Measurements from ENCODE around the gene PHF21A. TPM values are rescaled to one million over a fixed set of nuclear protein-coding genes. Genes with fewer than 3 reads are reported as not detected.

The PHF21A gene
- total RNA-seq, 6 experiments from 2014 or later, result 9.2 to 17.1 (median 10.4) TPM

DNA sequence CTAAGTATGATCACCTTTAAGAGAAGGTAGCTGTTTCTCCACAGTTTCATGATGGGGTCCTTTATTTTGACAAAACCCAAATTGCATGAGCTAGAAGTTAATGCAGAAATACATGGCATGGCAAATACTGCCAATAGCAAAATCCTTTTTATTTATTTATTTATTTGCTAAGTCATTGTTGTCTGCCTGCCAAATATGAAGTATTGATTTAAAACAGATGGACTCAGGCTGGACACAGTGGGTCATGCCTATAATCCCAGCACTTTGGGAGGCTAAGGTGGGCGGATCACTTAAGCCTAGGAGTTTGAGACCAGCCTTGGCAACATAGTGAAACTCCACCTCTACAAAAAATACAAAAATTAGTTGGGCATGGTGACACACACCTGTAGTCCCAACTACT, 146.4 kb downstream of the PHF21A start:
- no peak overlapping the region for H3K4me3 ChIP-seq
- intact Hi-C loops (cut with DNase I), result no loop called here
- ATAC-seq (peak in 2 of 4 donors; percentile 21 to 42), DNase-seq (no peak)
- H3K4me1 ChIP-seq, result peaks cover 0 to 7% (median 3%) of the 10 kb centered on the region in 4 donors
- no peak overlapping the region for H3K27ac ChIP-seq
- H3K9me3 ChIP-seq, result no peaks in the 10 kb centered on the region
- 71% methylated on average over 1 of the region's 1 CpG for WGBS (ENCODE audit: insufficient coverage, low coverage, low lambda C conversion rate, missing lambda C conversion rate)
- H3K27me3 ChIP-seq, result no peaks in the 10 kb centered on the region
- peaks cover 0 to 5% (median under 1%) of the 10 kb centered on the region in 4 donors for H3K36me3 ChIP-seq
- TF ChIP-seq POLR2A (IDR thresholded peaks at IDR 0.05), result no peak

DNA sequence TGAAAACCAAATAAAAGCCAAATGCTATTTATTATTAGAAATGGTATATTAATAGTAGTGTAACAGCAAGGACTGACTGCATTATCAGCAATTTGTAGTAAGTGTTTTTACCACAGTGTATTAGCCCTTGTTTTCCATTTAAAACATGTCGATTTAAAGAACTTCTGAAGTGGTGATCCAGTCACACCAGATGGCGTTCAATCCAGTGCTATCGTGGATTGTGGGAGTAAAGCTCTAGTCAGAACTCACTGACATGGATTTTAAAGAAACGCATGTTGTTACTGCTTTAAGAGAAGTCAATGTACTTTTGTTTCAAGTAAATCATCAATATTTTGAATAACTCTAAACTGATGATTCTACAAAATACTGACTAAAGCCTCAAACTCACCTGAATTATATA, 147.7 kb downstream of the PHF21A start:
- WGBS (ENCODE audit: insufficient coverage, low coverage, low lambda C conversion rate, missing lambda C conversion rate), result 80% methylated on average over 4 of the region's 4 CpGs

DNA sequence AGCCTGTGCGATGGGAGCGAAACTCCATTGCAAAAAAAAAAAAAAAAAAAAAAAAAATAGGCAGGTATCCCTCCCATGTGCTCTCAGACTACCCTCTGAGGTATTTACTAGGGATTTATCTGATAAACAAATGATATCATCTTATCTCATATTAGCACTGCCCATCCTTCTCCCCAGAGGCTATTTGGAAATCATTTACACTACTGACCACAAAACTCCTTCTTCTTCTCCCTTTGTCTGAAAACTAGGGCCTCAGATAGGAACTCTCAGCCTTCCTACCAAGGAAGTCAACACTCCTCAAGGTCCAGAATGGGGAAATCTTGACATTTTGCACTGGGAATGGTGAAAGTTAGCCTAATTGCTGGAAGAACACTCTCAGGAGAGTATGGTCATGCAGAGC, 152.4 kb downstream of the PHF21A start:
- WGBS (ENCODE audit: insufficient coverage, low coverage, low lambda C conversion rate, missing lambda C conversion rate), result 83% methylated on average over 2 of the region's 2 CpGs
- intact Hi-C loops (cut with DNase I), result no loop called here

More for the DNA sequence above, 147.7 kb downstream of the PHF21A start:
- peaks cover 0 to 7% (median 3%) of the 10 kb centered on the region in 4 donors for H3K4me1 ChIP-seq
- no peaks in the 10 kb centered on the region for H3K27me3 ChIP-seq
- DNase-seq (no peak), ATAC-seq (no peak)
- intact Hi-C loops (cut with DNase I), result no loop called here
- H3K36me3 ChIP-seq, result peaks cover 0 to 14% (median under 1%) of the 10 kb centered on the region in 4 donors
- no peaks in the 10 kb centered on the region for H3K9me3 ChIP-seq
- H3K27ac ChIP-seq, result no peak overlapping the region
- no peak for TF ChIP-seq POLR2A (IDR thresholded peaks at IDR 0.05)
- TF ChIP-seq, protein P1, sequence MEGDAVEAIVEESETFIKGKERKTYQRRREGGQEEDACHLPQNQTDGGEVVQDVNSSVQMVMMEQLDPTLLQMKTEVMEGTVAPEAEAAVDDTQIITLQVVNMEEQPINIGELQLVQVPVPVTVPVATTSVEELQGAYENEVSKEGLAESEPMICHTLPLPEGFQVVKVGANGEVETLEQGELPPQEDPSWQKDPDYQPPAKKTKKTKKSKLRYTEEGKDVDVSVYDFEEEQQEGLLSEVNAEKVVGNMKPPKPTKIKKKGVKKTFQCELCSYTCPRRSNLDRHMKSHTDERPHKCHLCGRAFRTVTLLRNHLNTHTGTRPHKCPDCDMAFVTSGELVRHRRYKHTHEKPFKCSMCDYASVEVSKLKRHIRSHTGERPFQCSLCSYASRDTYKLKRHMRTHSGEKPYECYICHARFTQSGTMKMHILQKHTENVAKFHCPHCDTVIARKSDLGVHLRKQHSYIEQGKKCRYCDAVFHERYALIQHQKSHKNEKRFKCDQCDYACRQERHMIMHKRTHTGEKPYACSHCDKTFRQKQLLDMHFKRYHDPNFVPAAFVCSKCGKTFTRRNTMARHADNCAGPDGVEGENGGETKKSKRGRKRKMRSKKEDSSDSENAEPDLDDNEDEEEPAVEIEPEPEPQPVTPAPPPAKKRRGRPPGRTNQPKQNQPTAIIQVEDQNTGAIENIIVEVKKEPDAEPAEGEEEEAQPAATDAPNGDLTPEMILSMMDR (IDR thresholded peaks at IDR 0.05), result no peak
- no peak overlapping the region for H3K4me3 ChIP-seq

DNA sequence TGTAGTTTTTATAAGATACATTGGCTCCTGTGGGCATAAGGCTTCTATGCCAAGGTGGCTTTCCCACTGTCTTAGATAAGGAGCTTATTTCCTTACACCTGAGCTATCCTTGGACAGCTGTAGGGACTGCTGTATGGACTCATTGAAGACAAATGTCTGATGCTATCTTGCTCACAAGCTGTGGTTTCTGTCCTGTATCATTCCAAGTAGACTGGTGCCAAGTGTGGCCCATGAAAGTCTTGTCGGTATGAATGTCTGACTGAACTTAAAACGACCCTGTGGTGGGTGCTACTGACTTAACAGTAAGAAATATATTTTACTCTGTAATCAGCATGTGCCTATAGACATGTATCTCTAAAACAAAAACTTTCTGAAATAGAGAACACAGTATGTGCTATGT, 153.7 kb downstream of the PHF21A start:
- no peak for DNase-seq

More for the DNA sequence above, 152.4 kb downstream of the PHF21A start:
- Histone ChIP-seq H3K36me3 (peaks cover 0 to 30% (median 2%) of the 10 kb centered on the region in 4 donors), H3K4me3 (no peak overlapping the region), H3K27me3 (no peaks in the 10 kb centered on the region), H3K27ac (no peak overlapping the region), H3K4me1 (no peaks in the 10 kb centered on the region), H3K9me3 (no peaks in the 10 kb centered on the region)
- no peak for ATAC-seq
- DNase-seq, result no peak
- TF ChIP-seq, protein P1 (IDR thresholded peaks at IDR 0.05), result no peak
- no peak for TF ChIP-seq POLR2A (IDR thresholded peaks at IDR 0.05)

DNA sequence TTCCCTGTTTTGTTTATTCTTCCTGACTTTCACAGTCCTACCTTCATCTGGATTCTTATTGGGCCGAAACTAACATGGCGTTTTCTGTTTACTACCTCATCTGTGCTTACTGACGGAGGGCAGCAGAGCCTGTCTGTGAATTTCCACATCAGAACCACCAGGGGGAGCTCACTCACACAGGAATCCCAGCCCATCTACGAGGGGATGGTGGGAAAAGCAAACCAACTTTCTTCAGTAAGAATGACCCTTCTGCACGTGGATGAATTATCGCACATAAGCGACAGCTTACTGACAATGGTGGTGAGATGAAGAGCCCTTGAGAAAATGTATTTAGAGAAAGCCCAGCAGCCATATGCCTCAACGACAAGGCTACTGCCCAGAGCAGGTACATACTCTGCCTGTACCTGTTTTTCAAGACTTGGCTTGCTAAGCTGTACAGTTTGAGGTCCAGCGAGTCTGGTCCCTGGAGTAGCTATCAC, 156.3 kb downstream of the PHF21A start:
- ATAC-seq, result peak; percentile 95 to 96 (median 95)
- no peaks in the 10 kb centered on the region for H3K9me3 ChIP-seq
- H3K27ac ChIP-seq, result peak overlapping the region in 2 of 3 donors; percentile 10 to 27
- H3K27me3 ChIP-seq, result no peaks in the 10 kb centered on the region
- TF ChIP-seq, protein P1 (IDR thresholded peaks at IDR 0.05), result peak; percentile 79 to 90 (median 90)
- TF ChIP-seq POLR2A (IDR thresholded peaks at IDR 0.05), result no peak
- H3K36me3 ChIP-seq, result peaks cover 0 to 28% (median 2%) of the 10 kb centered on the region in 4 donors
- intact Hi-C loops (cut with DNase I), result no loop called here
- peak in 2 of 3 donors; percentile 37 to 61 for DNase-seq
- no peak overlapping the region for H3K4me3 ChIP-seq
- H3K4me1 ChIP-seq, result peaks cover 0 to 10% (median 2%) of the 10 kb centered on the region in 4 donors
- WGBS (ENCODE audit: insufficient coverage, low coverage, low lambda C conversion rate, missing lambda C conversion rate), result 7% methylated on average over 8 of the region's 9 CpGs

More for the DNA sequence above, 153.7 kb downstream of the PHF21A start:
- WGBS (ENCODE audit: insufficient coverage, low coverage, low lambda C conversion rate, missing lambda C conversion rate), result 83% methylated on average over 1 of the region's 2 CpGs
- Histone ChIP-seq H3K4me3 (no peak overlapping the region), H3K9me3 (no peaks in the 10 kb centered on the region), H3K27ac (no peak overlapping the region), H3K27me3 (no peaks in the 10 kb centered on the region), H3K36me3 (peaks cover 0 to 32% (median 2%) of the 10 kb centered on the region in 4 donors), H3K4me1 (no peaks in the 10 kb centered on the region)
- TF ChIP-seq POLR2A (IDR thresholded peaks at IDR 0.05), result no peak
- TF ChIP-seq, protein P1 (IDR thresholded peaks at IDR 0.05), result no peak
- no peak for ATAC-seq
- intact Hi-C loops (cut with DNase I), result no loop called here

All from right lobe of liver (tissue), 6 donors.